CD4-positive, CD25-positive, alpha-beta regulatory T cell (primary cell): Measurements from ENCODE around the gene DBR1. TPM values are rescaled to one million over a fixed set of nuclear protein-coding genes. Genes with fewer than 3 reads are reported as not detected.

Experiments
- ATAC-seq, 2 donors: fragments of 150-1000 bp; cut with Tn5 transposase; one replicate each; pipeline ENCODE4 v1.10.0; 2021; ENCODE audit warnings: low read depth in 2 of 2, moderate number of reproducible peaks in 2 of 2, moderate library complexity in 1 of 2
- DNase-seq, 3 donors: peaks; one replicate each; pipeline versions ENCODE4 v3.0.0 to v3.0.0-alpha.2; 2012 to 2022; ENCODE audit warnings: mixed read lengths in 1 of 3
- H3K27ac ChIP-seq: one replicate; pipeline ENCODE4 v1.7.0; 2013; ENCODE audit warnings: mild to moderate bottlenecking, low read length; ENCODE audit not compliant: insufficient read depth, poor library complexity, severe bottlenecking
- H3K27me3 ChIP-seq: one replicate; pipeline ENCODE4 v1.7.0; 2013; ENCODE audit warnings: low read length; ENCODE audit not compliant: control insufficient read depth, insufficient read depth
- H3K36me3 ChIP-seq: one replicate; pipeline ENCODE4 v1.7.0; 2013; ENCODE audit warnings: mild to moderate bottlenecking, low read length, moderate library complexity; ENCODE audit not compliant: control insufficient read depth, insufficient read depth
- H3K4me1 ChIP-seq: 2 replicates; pipeline ENCODE4 v1.7.0; 2013; ENCODE audit warnings: mild to moderate bottlenecking, low read length; ENCODE audit not compliant: insufficient read depth, control insufficient read depth, poor library complexity, severe bottlenecking
- H3K4me3 ChIP-seq: one replicate; pipeline ENCODE4 v1.7.0; 2013; ENCODE audit warnings: low read depth, mild to moderate bottlenecking, low read length, moderate library complexity
- H3K9me3 ChIP-seq, 2 experiments: 1 replicate in 1 of 2; 2 replicates in 1 of 2; pipeline ENCODE4 v1.7.0; 2013; ENCODE audit warnings: low read length in 2 of 2, mild to moderate bottlenecking in 1 of 2, moderate library complexity in 1 of 2; ENCODE audit not compliant: control insufficient read depth in 2 of 2
- H3K27ac Mint-ChIP-seq, 3 donors: one replicate each; pipeline ENCODE4 v1.8.0; 2020 to 2022; ENCODE audit warnings: mild to moderate bottlenecking in 3 of 3, mixed read lengths in 3 of 3, moderate library complexity in 2 of 3
- H3K27me3 Mint-ChIP-seq: one replicate; pipeline ENCODE4 v1.8.0; 2022; ENCODE audit warnings: mild to moderate bottlenecking, mixed read lengths
- H3K36me3 Mint-ChIP-seq: one replicate; pipeline ENCODE4 v1.8.0; 2020; ENCODE audit warnings: mixed read lengths
- H3K4me1 Mint-ChIP-seq, 4 donors: one replicate each; pipeline ENCODE4 v1.8.0; 2020 to 2022; ENCODE audit warnings: mixed read lengths in 4 of 4, mild to moderate bottlenecking in 1 of 4
- H3K4me3 Mint-ChIP-seq, 4 donors: one replicate each; pipeline ENCODE4 v1.8.0; 2020 to 2022; ENCODE audit warnings: mild to moderate bottlenecking in 4 of 4, mixed read lengths in 4 of 4, moderate library complexity in 3 of 4
- H3K9me3 Mint-ChIP-seq, 7 donors: one replicate each; pipeline ENCODE4 v1.8.0; 2020 to 2022; ENCODE audit warnings: mixed read lengths in 7 of 7, mild to moderate bottlenecking in 3 of 7, moderate library complexity in 2 of 7
- polyA plus RNA-seq, 4 donors: library from polyadenylated mRNA; unstranded; fragments of 300-500 nt; fragmentation: Illumina TruSeq; gene quantifications; one replicate each; pipeline ENCODE4 v1.2.3, GENCODE V29; 2021
- total RNA-seq: library from RNA; stranded (reverse); gene quantifications from one replicate; pipeline ENCODE4 v1.2.3, GENCODE V29; 2022

The DBR1 gene
- total and polyA plus RNA-seq, 5 donors from 2014 or later: 14.6 to 27.2 (median 19.6) TPM

GRCh38 chr3:138114988-138115971 lies 59.4 kb downstream of the DBR1 start, which contains the start of gene DZIP1L:
Gene DZIP1L (minus strand): TSS chr3:138115608. CDS start chr3:138103971, 11,637 bp downstream.
- H3K9me3 ChIP-seq: no peaks in the 10 kb centered on the region
- no peaks in the 10 kb centered on the region for H3K36me3 Mint-ChIP-seq
- H3K27me3 Mint-ChIP-seq: peaks cover 69% of the 10 kb centered on the region
- peak in 1 of 3 donors; percentile 30 for DNase-seq
- H3K9me3 Mint-ChIP-seq: peaks cover 0 to 5% (median 0%) of the 10 kb centered on the region in 7 donors
- H3K27ac Mint-ChIP-seq: no peak within 1 kb of the TSS
- H3K27ac ChIP-seq: no peak within 1 kb of the TSS
- no peaks in the 10 kb centered on the region for H3K36me3 ChIP-seq
- H3K4me3 Mint-ChIP-seq: peak within 1 kb of the TSS; percentile 9 to 77 (median 62)
- peaks cover 11% of the 10 kb centered on the region for H3K27me3 ChIP-seq
- peaks cover 11% of the 10 kb centered on the region for H3K4me1 ChIP-seq
- peaks cover 0 to 13% (median under 1%) of the 10 kb centered on the region in 4 donors for H3K4me1 Mint-ChIP-seq
- ATAC-seq: peak; percentile 61 to 72
- H3K4me3 ChIP-seq: no peak within 1 kb of the TSS

DNA sequence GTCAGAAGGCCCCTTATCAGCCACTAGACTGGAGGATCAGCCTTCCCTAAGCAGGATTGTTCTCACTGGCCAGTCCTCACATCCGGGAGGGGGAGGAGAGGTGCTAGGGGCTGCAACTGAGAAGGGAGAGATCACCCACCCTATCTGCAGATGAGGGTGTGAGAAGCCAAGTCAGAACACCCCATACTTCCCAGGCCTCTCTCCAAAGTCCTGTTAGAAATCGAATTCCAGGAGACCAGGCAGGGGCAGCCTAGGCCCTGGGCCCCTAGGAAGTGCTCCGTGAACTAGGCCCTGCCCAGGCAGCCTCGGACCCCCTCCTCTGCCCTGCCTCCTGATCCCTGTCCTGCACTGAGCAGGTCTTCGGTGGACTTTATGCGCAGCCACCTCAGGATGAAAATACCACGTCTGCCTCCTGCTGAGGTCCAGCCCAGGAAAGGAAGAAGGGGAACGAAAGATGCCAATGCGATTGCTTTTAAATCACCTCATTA lies 60.2 kb downstream of the DBR1 start:
- Histone ChIP-seq H3K27ac (no peak overlapping the region), H3K4me1 (peaks cover 11% of the 10 kb centered on the region), H3K9me3 (no peaks in the 10 kb centered on the region), H3K36me3 (no peaks in the 10 kb centered on the region), H3K27me3 (peaks cover 11% of the 10 kb centered on the region), H3K4me3 (no peak overlapping the region)
- Mint-ChIP-seq H3K36me3 (no peaks in the 10 kb centered on the region), H3K27ac (no peak overlapping the region), H3K4me1 (peaks cover 0 to 13% (median under 1%) of the 10 kb centered on the region in 4 donors), H3K4me3 (peak overlapping the region in 2 of 4 donors; percentile 63 to 74), H3K9me3 (peaks cover 0 to 5% (median 0%) of the 10 kb centered on the region in 7 donors), H3K27me3 (peaks cover 70% of the 10 kb centered on the region)
- DNase-seq (no peak), ATAC-seq (no peak)

DNA sequence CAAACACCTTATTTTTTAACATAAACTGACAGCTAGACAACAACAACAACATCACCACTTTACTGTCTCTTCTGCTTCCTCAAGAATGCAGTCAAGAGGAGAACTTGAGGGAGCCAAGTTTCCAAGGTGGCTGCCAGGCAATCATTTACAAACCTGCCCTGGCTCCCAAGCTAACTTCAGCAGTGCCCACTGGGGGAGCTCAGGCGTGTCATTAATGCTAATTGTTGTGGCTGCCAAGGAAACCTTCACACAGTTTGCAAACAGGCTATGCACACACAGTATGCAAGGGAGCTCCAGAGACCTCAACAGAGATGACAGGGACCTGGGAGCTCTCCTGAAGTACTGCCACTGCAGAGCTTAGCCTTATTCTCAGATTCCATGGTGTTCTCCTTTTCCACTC lies 61.4 kb downstream of the DBR1 start:
- Mint-ChIP-seq H3K27ac (no peak overlapping the region), H3K4me1 (peaks cover 0 to 13% (median under 1%) of the 10 kb centered on the region in 4 donors), H3K27me3 (peaks cover 66% of the 10 kb centered on the region), H3K9me3 (peaks cover 0 to 5% (median 0%) of the 10 kb centered on the region in 7 donors), H3K4me3 (no peak overlapping the region), H3K36me3 (no peaks in the 10 kb centered on the region)
- Histone ChIP-seq H3K36me3 (no peaks in the 10 kb centered on the region), H3K27ac (no peak overlapping the region), H3K4me1 (peaks cover 11% of the 10 kb centered on the region), H3K27me3 (peaks cover 11% of the 10 kb centered on the region), H3K4me3 (no peak overlapping the region), H3K9me3 (no peaks in the 10 kb centered on the region)
- no peak for ATAC-seq
- no peak for DNase-seq

GRCh38 chr3:138112362-138112761 lies 62.4 kb downstream of the DBR1 start:
- ATAC-seq: no peak
- H3K4me3 Mint-ChIP-seq: no peak overlapping the region

More at GRCh38 chr3:138112362-138112761, 62.4 kb downstream of the DBR1 start:
- Histone ChIP-seq H3K4me3 (no peak overlapping the region), H3K4me1 (peaks cover 11% of the 10 kb centered on the region), H3K27ac (no peak overlapping the region), H3K36me3 (no peaks in the 10 kb centered on the region), H3K9me3 (no peaks in the 10 kb centered on the region), H3K27me3 (peaks cover 11% of the 10 kb centered on the region)
- no peaks in the 10 kb centered on the region for H3K36me3 Mint-ChIP-seq
- H3K27me3 Mint-ChIP-seq: peaks cover 56% of the 10 kb centered on the region
- peaks cover 0 to 5% (median 0%) of the 10 kb centered on the region in 7 donors for H3K9me3 Mint-ChIP-seq
- H3K4me1 Mint-ChIP-seq: peaks cover 0 to 13% (median under 1%) of the 10 kb centered on the region in 4 donors
- no peak overlapping the region for H3K27ac Mint-ChIP-seq
- DNase-seq: no peak

Other genes with a start within 250 kb of the DBR1 start
- not detected for gene CLDN18, start 164.8 kb downstream of the DBR1 start, total RNA-seq
- not detected for gene CLDN18, start 164.8 kb downstream of the DBR1 start, polyA plus RNA-seq
- not detected for gene DZIP1L, start 59.3 kb downstream of the DBR1 start, total RNA-seq
- not detected for gene DZIP1L, start 59.3 kb downstream of the DBR1 start, polyA plus RNA-seq
- gene A4GNT, start 42.5 kb downstream of the DBR1 start, total RNA-seq: not detected
- not detected for gene A4GNT, start 42.5 kb downstream of the DBR1 start, polyA plus RNA-seq
- gene ARMC8, start 12.4 kb upstream of the DBR1 start, total RNA-seq: 98.1 TPM
- gene ARMC8, start 12.4 kb upstream of the DBR1 start, polyA plus RNA-seq: 10 to 100 TPM; 47.2 to 71.2 (median 53.8) TPM
- gene NME9, start 154.9 kb upstream of the DBR1 start, total RNA-seq: not detected
- gene NME9, start 154.9 kb upstream of the DBR1 start, polyA plus RNA-seq: 1 to 10 TPM in 1 of 4 donors, under 1 TPM in 3; 0.33 to 1.3 (median 0.71) TPM
- not detected for gene MRAS, start 173.7 kb upstream of the DBR1 start, total RNA-seq
- gene MRAS, start 173.7 kb upstream of the DBR1 start, polyA plus RNA-seq: not detected